Muscle of leg (tissue), 11 donors: ENCODE measurements around the gene NR1I3. TPM values are rescaled to one million over a fixed set of nuclear protein-coding genes. Genes with fewer than 3 reads are reported as not detected.
A peak's percentile ranks its signal among the peaks of the same experiment; 100 is the strongest.
"Not testable (repeated sequence)": the region's sequence is repeated elsewhere in the genome, so short reads cannot be mapped to it uniquely, and the experiment has no call there.

Experiments used
- DNase-seq: peaks from one replicate; pipeline ENCODE4 v3.0.0; 2013
- H3K27ac ChIP-seq: one replicate; pipeline ENCODE4 v1.5.1; 2013; ENCODE audit warnings: mild to moderate bottlenecking, low read length, control low read depth
- H3K27me3 ChIP-seq: one replicate; pipeline ENCODE4 v1.6.1; 2013; ENCODE audit warnings: low read length; ENCODE audit not compliant: control insufficient read depth, insufficient read depth
- H3K36me3 ChIP-seq: one replicate; pipeline ENCODE4 v1.6.1; 2013; ENCODE audit warnings: low read length; ENCODE audit not compliant: control insufficient read depth, insufficient read depth
- H3K4me1 ChIP-seq: one replicate; pipeline ENCODE4 v1.6.1; 2013; ENCODE audit warnings: low read length; ENCODE audit not compliant: control insufficient read depth, insufficient read depth
- H3K4me3 ChIP-seq: one replicate; pipeline ENCODE4 v1.5.1; 2013; ENCODE audit warnings: low read length, control low read depth
- H3K9me3 ChIP-seq: replicated peaks from 2 replicates; pipeline ENCODE4 v1.6.1; 2013; ENCODE audit warnings: low read depth, low read length; ENCODE audit not compliant: control insufficient read depth
- WGBS: methylation state at CpG from one replicate; pipeline ENCODE4 v1.1.5; 2013; ENCODE audit warnings: missing lambda C conversion rate; ENCODE audit not compliant: insufficient coverage; 5-methylcytosine and 5-hydroxymethylcytosine counted together
- polyA plus RNA-seq, 8 donors: library from polyadenylated mRNA; unstranded; fragments of 120-200 nt; gene quantifications; one replicate each; pipeline versions ENCODE4 v1.2.1 to v1.2.3, GENCODE V29; 2013; ENCODE audit warnings: inconsistent platforms in 1 of 8, low replicate concordance in 1 of 8; ENCODE audit not compliant: insufficient read length in 8 of 8, insufficient read depth in 1 of 8
- total RNA-seq: library from RNA; stranded (reverse); fragments of 120-200 nt; gene quantifications from one replicate; pipeline ENCODE4 v1.2.4, GENCODE V29; 2013

The NR1I3 gene
- total and polyA plus RNA-seq, 9 donors: 0.50 to 1.5 (median 1.1) TPM; not detected in 1

DNA sequence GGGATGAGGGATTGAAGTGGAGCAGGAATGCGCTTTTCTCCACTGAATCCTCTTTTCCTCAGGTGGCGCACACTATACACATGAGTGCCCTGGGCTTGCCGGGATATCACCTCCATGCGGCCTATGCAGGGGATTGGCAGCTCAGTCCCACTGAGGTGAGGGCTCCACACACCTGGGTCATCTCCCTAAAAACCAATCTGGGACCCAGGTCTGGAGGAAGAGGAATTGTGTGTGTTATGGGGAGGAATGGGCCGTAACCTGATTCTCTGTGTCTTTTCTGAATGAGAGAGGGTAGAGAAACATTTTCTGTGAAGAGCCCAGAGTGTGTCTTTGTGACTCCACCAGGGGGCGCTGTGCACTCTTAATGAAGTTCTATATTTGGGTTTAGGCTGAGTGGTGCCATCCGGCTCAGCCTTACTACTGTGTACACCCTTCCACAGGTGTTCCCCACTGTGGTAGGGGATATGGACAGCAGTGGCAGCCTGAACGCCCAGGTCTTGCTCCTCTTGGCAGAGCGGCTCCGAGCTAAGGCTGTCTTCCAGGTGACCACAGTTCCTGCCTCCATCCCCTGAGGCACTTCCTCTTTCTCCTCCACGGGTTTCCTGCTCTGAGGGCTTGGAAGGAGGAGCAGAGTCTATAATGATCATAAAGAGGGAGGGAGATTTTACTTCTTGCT is 10.7 kb downstream of the NR1I3 start:
- Histone ChIP-seq H3K4me3 (no peak overlapping the region), H3K27ac (peak overlapping the region; percentile 47), H3K27me3 (no peaks in the 10 kb centered on the region), H3K4me1 (peaks cover 27% of the 10 kb centered on the region), H3K9me3 (no peaks in the 10 kb centered on the region), H3K36me3 (peaks cover 22% of the 10 kb centered on the region)
- peak; percentile 80 for DNase-seq
- WGBS: 58% methylated on average over 4 of the region's 11 CpGs

DNA sequence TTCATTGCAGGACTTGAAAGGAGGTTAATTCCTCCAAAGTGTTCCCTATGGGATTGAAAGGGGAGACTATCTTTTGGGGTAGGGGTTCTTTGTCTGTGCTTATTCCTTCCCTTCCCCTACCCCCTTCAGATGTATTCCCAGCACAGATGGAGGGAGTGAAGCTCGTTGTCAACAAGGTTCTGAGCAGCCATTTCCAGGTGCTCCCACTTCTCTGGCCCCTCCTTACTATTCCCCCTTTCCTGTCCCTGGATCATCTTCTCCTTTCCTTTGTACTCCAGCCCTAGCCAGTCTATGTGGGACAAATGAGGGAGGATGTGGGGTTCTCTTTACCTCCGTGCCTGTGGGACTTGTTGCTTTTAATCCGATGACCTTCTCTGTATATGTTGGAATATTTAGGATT is 11.2 kb downstream of the NR1I3 start:
- H3K27ac ChIP-seq: no peak overlapping the region
- no peaks in the 10 kb centered on the region for H3K27me3 ChIP-seq
- H3K36me3 ChIP-seq: peaks cover 22% of the 10 kb centered on the region
- peak overlapping the region; percentile 82 for H3K4me3 ChIP-seq
- peaks cover 27% of the 10 kb centered on the region for H3K4me1 ChIP-seq
- no peaks in the 10 kb centered on the region for H3K9me3 ChIP-seq
- DNase-seq: no peak
- 70% methylated on average over 2 of the region's 3 CpGs for WGBS

GRCh38 chr1:161226320-161226711 is 11.7 kb downstream of the NR1I3 start:
- Histone ChIP-seq H3K27ac (peak overlapping the region; percentile 29), H3K36me3 (peaks cover 22% of the 10 kb centered on the region)
- WGBS: 27% methylated on average over 9 of the region's 15 CpGs

GRCh38 chr1:161225534-161226319 is 12.3 kb downstream of the NR1I3 start, which contains the start of gene TOMM40L:
Gene TOMM40L (plus strand): TSS chr1:161226060. CDS start chr1:161226490, 430 bp downstream.
- H3K36me3 ChIP-seq: peaks cover 22% of the 10 kb centered on the region
- no peaks in the 10 kb centered on the region for H3K27me3 ChIP-seq
- H3K9me3 ChIP-seq: no peaks in the 10 kb centered on the region
- peak; percentile 99 for DNase-seq
- 2% methylated on average over 10 of the region's 16 CpGs for WGBS
- peak within 1 kb of the TSS; percentile 82 for H3K4me3 ChIP-seq
- H3K4me1 ChIP-seq: peaks cover 27% of the 10 kb centered on the region
- H3K27ac ChIP-seq: peak within 1 kb of the TSS; percentile 78

More at GRCh38 chr1:161226320-161226711, 11.7 kb downstream of the NR1I3 start:
- peak overlapping the region; percentile 82 for H3K4me3 ChIP-seq
- no peaks in the 10 kb centered on the region for H3K27me3 ChIP-seq
- peaks cover 27% of the 10 kb centered on the region for H3K4me1 ChIP-seq
- no peak for DNase-seq
- H3K9me3 ChIP-seq: no peaks in the 10 kb centered on the region

GRCh38 chr1:161225178-161225533 is 12.8 kb downstream of the NR1I3 start:
- H3K9me3 ChIP-seq: no peaks in the 10 kb centered on the region
- peak overlapping the region; percentile 78 for H3K27ac ChIP-seq
- no peak for DNase-seq
- H3K4me3 ChIP-seq: no peak overlapping the region
- 58% methylated on average over 3 of the region's 7 CpGs for WGBS
- peaks cover 21% of the 10 kb centered on the region for H3K36me3 ChIP-seq
- H3K27me3 ChIP-seq: no peaks in the 10 kb centered on the region
- peaks cover 27% of the 10 kb centered on the region for H3K4me1 ChIP-seq

GRCh38 chr1:161224695-161225087 is 13.3 kb downstream of the NR1I3 start:
- H3K36me3 ChIP-seq: peaks cover 17% of the 10 kb centered on the region
- H3K4me1 ChIP-seq: peaks cover 27% of the 10 kb centered on the region
- DNase-seq, H3K4me3 ChIP-seq, H3K9me3 ChIP-seq, H3K27me3 ChIP-seq, H3K27ac ChIP-seq: not testable (repeated sequence)
- WGBS: no CpG with 5 or more reads among the region's 13 CpGs

- Histone ChIP-seq H3K27ac (no peak overlapping the region), H3K9me3 (no peaks in the 10 kb centered on the region), H3K27me3 (no peaks in the 10 kb centered on the region), H3K4me3 (no peak overlapping the region), H3K36me3 (peaks cover 10% of the 10 kb centered on the region), H3K4me1 (peaks cover 27% of the 10 kb centered on the region)
- WGBS: 90% methylated on average over 2 of the region's 7 CpGs
- no peak for DNase-seq
Observed at GRCh38 chr1:161223805-161224694, 14.0 kb downstream of the NR1I3 start.

- 80% methylated on average over 2 of the region's 6 CpGs for WGBS
- no peak for DNase-seq
- H3K4me1 ChIP-seq: peaks cover 21% of the 10 kb centered on the region
Observed at GRCh38 chr1:161222175-161223019, 15.6 kb downstream of the NR1I3 start.

GRCh38 chr1:161220002-161220401 is 18.0 kb downstream of the NR1I3 start:
- peaks cover under 1% of the 10 kb centered on the region for H3K36me3 ChIP-seq
- DNase-seq: no peak
- H3K27me3 ChIP-seq: no peaks in the 10 kb centered on the region
- H3K4me1 ChIP-seq: peaks cover 4% of the 10 kb centered on the region
- WGBS: 73% methylated on average over 3 of the region's 5 CpGs
- no peak overlapping the region for H3K4me3 ChIP-seq
- no peak overlapping the region for H3K27ac ChIP-seq
- no peaks in the 10 kb centered on the region for H3K9me3 ChIP-seq

More at GRCh38 chr1:161222175-161223019, 15.6 kb downstream of the NR1I3 start:
- no peaks in the 10 kb centered on the region for H3K36me3 ChIP-seq
- H3K27me3 ChIP-seq: no peaks in the 10 kb centered on the region
- H3K9me3 ChIP-seq: no peaks in the 10 kb centered on the region
- H3K4me3 ChIP-seq: no peak overlapping the region
- H3K27ac ChIP-seq: no peak overlapping the region
